Peyer's patch (tissue), 4 donors: ENCODE results near the gene MECP2. TPM values are rescaled to one million over a fixed set of nuclear protein-coding genes. Genes with fewer than 3 reads are reported as not detected.
A peak's percentile ranks its signal among the peaks of the same experiment; 100 is the strongest.

Experiments
- DNase-seq, 3 donors: peaks; one replicate each; pipeline ENCODE4 v3.0.0-alpha.2; 2017 to 2019
- H3K27ac ChIP-seq, 4 donors: fragments of 200-600 bp; sonication (generic); one replicate each; pipeline ENCODE4 v1.5.1; 2016 to 2019
- H3K27me3 ChIP-seq, 2 donors: fragments of 200-600 bp; sonication (generic); one replicate each; pipeline ENCODE4 v1.5.1; 2019
- H3K36me3 ChIP-seq, 3 donors: fragments of 200-600 bp; sonication (generic); one replicate each; pipeline ENCODE4 v1.5.1; 2016 to 2019
- H3K4me1 ChIP-seq, 4 donors: fragments of 200-600 bp; sonication (generic); one replicate each; pipeline ENCODE4 v1.5.1; 2016 to 2019
- H3K4me3 ChIP-seq, 4 donors: fragments of 200-600 bp; sonication (generic); 1 replicate in 3 of 4; 2 replicates in 1 of 4; pipeline ENCODE4 v1.5.1; 2016 to 2019; ENCODE audit warnings: mild to moderate bottlenecking in 1 of 4
- H3K9me3 ChIP-seq, 4 donors: fragments of 200-600 bp; sonication (generic); one replicate each; pipeline ENCODE4 v1.5.1; 2016 to 2019; ENCODE audit warnings: mild to moderate bottlenecking in 1 of 4
- CTCF ChIP-seq, 6 experiments: fragments of 450-650 bp in 4 of 6; fragments of 200-600 bp in 2 of 6; sonication (generic) in 1 of 6; IDR thresholded peaks; one replicate each; pipeline ENCODE4 v1.5.1; 2017 to 2019; ENCODE audit warnings: antibody characterized with exemption in 6 of 6, mild to moderate bottlenecking in 3 of 6, moderate library complexity in 1 of 6
- POLR2A ChIP-seq, 2 donors: fragments of 450-650 bp; IDR thresholded peaks; one replicate each; pipeline ENCODE4 v1.5.1; 2017; ENCODE audit warnings: antibody characterized with exemption in 2 of 2, mild to moderate bottlenecking in 2 of 2, moderate library complexity in 2 of 2
- small RNA-seq, 2 donors: library from RNA; depleted of rRNA; stranded (forward); fragments of <200 nt; gene quantifications; one replicate each; pipeline ENCODE3, GENCODE V24; 2016
- total RNA-seq, 4 donors: library from RNA; depleted of rRNA; stranded (reverse); fragments of >200 nt; gene quantifications; one replicate each; pipeline ENCODE4 v1.1.0, GENCODE V29; 2016

MECP2 gene
- total RNA-seq, 4 donors from 2014 or later = 39.8 to 147 (median 55.4) TPM

GRCh38 chrX:153974726-153975286 is 122.7 kb downstream of the MECP2 start:
- Histone ChIP-seq H3K4me1 (peaks cover 0 to 17% (median 1%) of the 10 kb centered on the region in 4 donors), H3K4me3 (peak overlapping the region in 1 of 4 donors; percentile 79), H3K9me3 (no peaks in the 10 kb centered on the region), H3K36me3 (no peaks in the 10 kb centered on the region), H3K27me3 (no peaks in the 10 kb centered on the region), H3K27ac (peak overlapping the region; percentile 99 to 100 (median 99))
- no peak for DNase-seq
- TF ChIP-seq POLR2A (IDR thresholded peaks at IDR 0.05) (no peak), CTCF (IDR thresholded peaks at IDR 0.05) (no peak)

GRCh38 chrX:153974003-153974725 is 123.4 kb downstream of the MECP2 start:
- H3K4me3 ChIP-seq = peak overlapping the region in 2 of 4 donors; percentile 70 to 79
- H3K27me3 ChIP-seq = no peaks in the 10 kb centered on the region
- no peaks in the 10 kb centered on the region for H3K9me3 ChIP-seq
- TF ChIP-seq POLR2A (IDR thresholded peaks at IDR 0.05) (peak in 1 of 2 donors; percentile 24), CTCF (IDR thresholded peaks at IDR 0.05) (no peak)
- H3K4me1 ChIP-seq = peaks cover 0 to 22% (median 5%) of the 10 kb centered on the region in 4 donors
- H3K36me3 ChIP-seq = no peaks in the 10 kb centered on the region
- peak overlapping the region; percentile 99 to 100 (median 99) for H3K27ac ChIP-seq
- peak in 2 of 3 donors; percentile 63 to 73 for DNase-seq

GRCh38 chrX:153973127-153974002 is 124.2 kb downstream of the MECP2 start:
- Histone ChIP-seq H3K9me3 (no peaks in the 10 kb centered on the region), H3K4me3 (peak overlapping the region; percentile 70 to 85 (median 79)), H3K27ac (peak overlapping the region; percentile 99 to 100 (median 99)), H3K4me1 (peaks cover 0 to 30% (median 6%) of the 10 kb centered on the region in 4 donors), H3K36me3 (no peaks in the 10 kb centered on the region), H3K27me3 (no peaks in the 10 kb centered on the region)
- TF ChIP-seq CTCF (IDR thresholded peaks at IDR 0.05) (peak in 1 of 6 experiments; percentile 11), POLR2A (IDR thresholded peaks at IDR 0.05) (no peak)
- no peak for DNase-seq

GRCh38 chrX:153972368-153973126 is 125.0 kb downstream of the MECP2 start, which contains the start of gene TMEM187:
TSS of gene TMEM187 (plus strand) at chrX:153972754. CDS start at chrX:153982063, 9,309 bp downstream.
- Histone ChIP-seq H3K9me3 (no peaks in the 10 kb centered on the region), H3K36me3 (no peaks in the 10 kb centered on the region), H3K27me3 (no peaks in the 10 kb centered on the region), H3K27ac (peak within 1 kb of the TSS; percentile 99 to 100 (median 99)), H3K4me3 (peak within 1 kb of the TSS; percentile 70 to 85 (median 79)), H3K4me1 (peaks cover 0 to 39% (median 9%) of the 10 kb centered on the region in 4 donors)
- no peak for TF ChIP-seq CTCF (IDR thresholded peaks at IDR 0.05)
- peak; percentile 47 to 54 for TF ChIP-seq POLR2A (IDR thresholded peaks at IDR 0.05)
- DNase-seq = peak; percentile 84 to 94 (median 86)

Small RNA genes within 50 kb of the gene (small RNA-seq; reads per million reads assigned to genes)
- 0 to 0.13 reads per million in 2 donors for gene MIR3202-1

Other genes starting within 250 kb of the MECP2 start
- 1 to 10 TPM; 1.8 to 7.4 (median 4.6) TPM for gene L1CAM, start 211.5 kb downstream of the MECP2 start, total RNA-seq
- 1 to 10 TPM in 2 of 4 donors, under 1 TPM in 2; 0.53 to 5.0 (median 1.1) TPM for gene AVPR2, start 193.0 kb downstream of the MECP2 start, total RNA-seq
- 100 to 1,000 TPM in 1 of 4 donors, 10 to 100 TPM in 3; 23.6 to 211 (median 57.6) TPM for gene ARHGAP4, start 171.5 kb downstream of the MECP2 start, total RNA-seq
- gene NAA10, start 162.7 kb downstream of the MECP2 start, total RNA-seq = 100 to 1,000 TPM in 1 of 4 donors, 10 to 100 TPM in 3; 32.9 to 118 (median 54.1) TPM
- gene RENBP, start 153.1 kb downstream of the MECP2 start, total RNA-seq = 10 to 100 TPM in 2 of 4 donors, 1 to 10 TPM in 2; 4.9 to 13.3 (median 9.4) TPM
- gene HCFC1, start 125.9 kb downstream of the MECP2 start, total RNA-seq = 10 to 100 TPM; 44.1 to 70.6 (median 55.6) TPM
- 10 to 100 TPM; 10.7 to 32.6 (median 12.8) TPM for gene TMEM187, start 125.0 kb downstream of the MECP2 start, total RNA-seq
- 100 to 1,000 TPM; 111 to 150 (median 122) TPM for gene IRAK1, start 77.8 kb downstream of the MECP2 start, total RNA-seq
- not detected for gene OPN1LW, start 46.5 kb upstream of the MECP2 start, total RNA-seq
- gene OPN1MW, start 84.9 kb upstream of the MECP2 start, total RNA-seq = not detected
- gene OPN1MW2, start 122.0 kb upstream of the MECP2 start, total RNA-seq = not detected
- not detected for gene OPN1MW3, start 159.9 kb upstream of the MECP2 start, total RNA-seq
- not detected for gene TEX28, start 197.4 kb upstream of the MECP2 start, total RNA-seq
- gene TKTL1, start 198.1 kb upstream of the MECP2 start, total RNA-seq = not detected